Medulla oblongata (tissue), 1 donor: ENCODE data around the gene PFN1.
"Not testable (repeated sequence)": the region's sequence is repeated elsewhere in the genome, so short reads cannot be mapped to it uniquely, and the experiment has no call there.

Source experiments
- DNase-seq: peaks from one replicate; pipeline ENCODE4 v3.0.0-alpha.2; 2015; ENCODE audit errors: extremely low spot score

The PFN1 gene

DNA sequence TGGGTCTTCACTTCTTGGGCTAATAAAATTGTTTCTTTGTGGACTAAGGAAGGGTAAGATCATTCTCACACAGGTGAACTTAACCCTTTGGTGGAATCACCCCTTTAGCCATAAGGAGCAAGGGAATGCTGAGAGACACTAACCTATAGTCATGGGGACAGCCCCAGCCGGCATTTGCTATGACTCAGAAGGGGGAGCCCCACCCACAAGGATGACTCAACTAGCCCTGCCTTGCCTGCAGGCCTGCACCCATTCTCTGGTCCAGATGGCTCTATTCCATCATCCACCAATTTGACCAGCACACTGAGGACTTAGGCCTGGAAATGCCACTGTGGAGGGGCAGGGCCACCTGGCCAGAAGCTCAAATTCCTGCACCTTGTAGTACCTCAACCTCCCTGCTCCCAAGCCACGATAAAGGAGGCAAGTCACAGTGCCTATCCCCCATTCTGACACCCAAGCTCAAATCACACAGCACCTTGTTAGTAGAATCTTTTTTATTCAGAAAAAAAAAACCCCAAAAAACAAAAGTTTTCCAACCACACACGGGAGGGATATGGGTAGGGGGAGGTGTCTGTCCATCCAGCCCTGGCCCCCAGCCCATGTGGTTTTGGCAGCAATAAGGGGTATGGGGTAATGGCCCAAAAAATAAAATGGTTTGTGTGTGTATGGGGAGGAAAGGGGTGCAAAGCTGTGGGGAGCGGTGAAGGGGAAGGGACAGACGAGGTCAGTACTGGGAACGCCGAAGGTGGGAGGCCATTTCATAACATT lies 3.0 kb downstream of the PFN1 start:
- DNase-seq: no peak

GRCh38 chr17:4944554-4945175 lies 3.7 kb downstream of the PFN1 start:
- DNase-seq: no peak

DNA sequence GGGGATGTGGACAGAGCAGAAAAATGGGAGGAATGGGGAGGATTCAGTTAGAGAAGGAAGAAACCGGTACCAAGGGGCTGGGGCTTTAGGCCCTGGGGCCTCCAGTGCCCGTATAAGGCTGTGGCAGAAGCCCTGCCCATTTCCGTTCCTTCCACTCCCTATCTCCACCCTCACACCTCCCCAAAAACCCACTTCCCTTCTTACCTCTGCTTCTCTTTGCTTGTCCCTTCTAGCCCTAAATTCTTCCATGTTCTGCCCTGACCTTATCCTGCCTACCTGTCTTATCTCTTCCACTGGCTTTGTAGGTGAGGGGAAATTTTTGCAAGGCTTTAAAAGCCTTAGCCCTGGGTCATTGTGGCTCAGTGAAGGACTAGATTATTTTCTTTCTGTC lies 4.2 kb downstream of the PFN1 start:
- no peak for DNase-seq

GRCh38 chr17:4942760-4943508 lies 5.4 kb downstream of the PFN1 start:
- DNase-seq: no peak

DNA sequence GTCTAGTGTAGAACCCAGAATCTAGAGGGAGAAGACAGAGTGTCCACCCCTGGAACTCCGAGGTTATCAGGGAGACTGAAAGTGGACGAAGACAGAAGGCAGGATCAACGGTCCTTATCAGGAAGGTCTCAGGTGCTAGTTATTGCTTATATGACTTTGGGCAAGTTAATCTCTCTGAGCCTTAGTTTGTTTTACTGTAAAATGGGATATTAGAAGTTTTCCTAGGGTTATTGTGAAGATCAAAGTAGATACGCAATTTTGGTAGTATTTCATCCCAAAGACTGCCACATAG lies 7.1 kb downstream of the PFN1 start:
- DNase-seq: no peak

DNA sequence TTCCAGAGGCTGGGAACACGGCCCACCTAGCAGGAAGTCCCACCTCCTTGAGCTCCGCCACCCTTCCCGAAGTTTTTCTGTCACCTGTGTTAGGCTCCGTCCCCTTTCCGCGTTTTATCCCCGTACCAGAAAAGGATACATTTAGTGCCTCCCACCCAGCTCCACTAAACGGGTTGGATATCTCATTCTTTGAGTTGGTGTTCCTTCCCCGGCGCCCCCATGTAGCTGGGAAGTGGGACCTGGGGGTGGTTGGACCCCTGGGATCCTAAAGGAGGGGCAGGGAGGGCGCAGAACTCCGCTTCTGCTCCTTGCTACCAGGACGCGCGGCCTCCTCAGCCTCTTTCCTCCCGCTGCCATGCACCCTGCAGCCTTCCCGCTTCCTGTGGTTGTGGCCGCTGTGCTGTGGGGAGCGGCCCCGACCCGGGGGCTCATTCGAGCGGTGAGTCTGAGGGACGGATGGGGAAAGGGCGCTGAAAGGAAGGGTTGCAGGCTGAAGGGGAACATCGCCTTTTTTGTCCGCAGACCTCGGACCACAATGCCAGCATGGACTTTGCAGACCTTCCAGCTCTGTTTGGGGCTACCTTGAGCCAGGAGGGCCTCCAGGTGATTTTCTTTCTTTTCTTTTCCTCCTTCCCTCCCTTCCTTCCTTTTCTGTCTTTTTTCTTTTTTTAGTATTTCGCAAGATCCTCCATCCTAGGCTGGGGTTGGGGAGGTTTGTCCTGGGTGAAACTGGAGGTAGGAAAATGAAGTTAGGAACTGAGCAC lies 7.6 kb downstream of the PFN1 start:
- no peak for DNase-seq

DNA sequence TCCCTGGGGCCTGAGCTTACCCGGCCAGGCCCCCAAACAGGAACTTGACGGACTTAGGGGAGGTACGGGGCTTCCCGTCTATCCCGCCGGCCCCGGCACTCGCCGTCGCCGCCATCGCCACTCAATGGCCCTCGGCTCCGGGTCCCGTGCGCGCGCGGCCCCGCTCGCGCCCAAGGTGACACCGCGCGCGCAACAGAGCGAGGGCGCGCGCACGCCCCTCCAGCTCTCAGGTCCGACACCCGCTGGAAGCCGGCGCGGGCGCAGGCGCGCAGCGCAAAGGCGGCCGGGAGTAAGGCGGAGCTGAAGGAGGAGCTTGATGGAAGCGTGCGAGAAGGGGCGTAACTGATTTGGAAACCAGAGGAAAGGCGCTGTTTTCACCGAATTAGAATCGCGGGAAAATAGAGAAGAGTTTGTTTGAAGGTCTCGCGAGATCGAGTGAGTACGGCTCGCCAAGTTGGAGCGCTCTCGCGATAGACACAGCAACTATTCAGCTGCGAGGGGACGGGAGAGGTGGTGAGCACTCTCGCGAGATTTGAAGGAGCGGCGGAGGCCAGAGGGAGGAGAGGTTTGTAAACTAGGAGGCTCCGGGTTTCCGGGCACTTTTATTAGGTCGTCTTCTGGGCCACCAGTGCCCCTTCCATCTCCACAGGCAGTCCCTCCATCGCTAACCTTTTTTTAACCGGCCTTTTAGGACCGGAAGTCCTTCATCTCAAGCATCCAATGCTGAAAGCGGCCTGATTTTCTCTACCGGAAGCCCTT lies 8.4 kb downstream of the PFN1 start, which contains the start of the genes RNF167 and SLC25A11:
Gene RNF167, plus strand, starts transcription at position 473 of the 759 bp plus-strand sequence. CDS start 642 bp downstream, outside the sequence.
Gene SLC25A11, minus strand, starts transcription at position 251 of the 759 bp plus-strand sequence. Its CDS starts 136 bp downstream, at position 115.
- peak; percentile 99 for DNase-seq

- DNase-seq: no peak
These were observed 8.9 kb downstream of the PFN1 start for GRCh38 chr17:4939546-4939795.

DNA sequence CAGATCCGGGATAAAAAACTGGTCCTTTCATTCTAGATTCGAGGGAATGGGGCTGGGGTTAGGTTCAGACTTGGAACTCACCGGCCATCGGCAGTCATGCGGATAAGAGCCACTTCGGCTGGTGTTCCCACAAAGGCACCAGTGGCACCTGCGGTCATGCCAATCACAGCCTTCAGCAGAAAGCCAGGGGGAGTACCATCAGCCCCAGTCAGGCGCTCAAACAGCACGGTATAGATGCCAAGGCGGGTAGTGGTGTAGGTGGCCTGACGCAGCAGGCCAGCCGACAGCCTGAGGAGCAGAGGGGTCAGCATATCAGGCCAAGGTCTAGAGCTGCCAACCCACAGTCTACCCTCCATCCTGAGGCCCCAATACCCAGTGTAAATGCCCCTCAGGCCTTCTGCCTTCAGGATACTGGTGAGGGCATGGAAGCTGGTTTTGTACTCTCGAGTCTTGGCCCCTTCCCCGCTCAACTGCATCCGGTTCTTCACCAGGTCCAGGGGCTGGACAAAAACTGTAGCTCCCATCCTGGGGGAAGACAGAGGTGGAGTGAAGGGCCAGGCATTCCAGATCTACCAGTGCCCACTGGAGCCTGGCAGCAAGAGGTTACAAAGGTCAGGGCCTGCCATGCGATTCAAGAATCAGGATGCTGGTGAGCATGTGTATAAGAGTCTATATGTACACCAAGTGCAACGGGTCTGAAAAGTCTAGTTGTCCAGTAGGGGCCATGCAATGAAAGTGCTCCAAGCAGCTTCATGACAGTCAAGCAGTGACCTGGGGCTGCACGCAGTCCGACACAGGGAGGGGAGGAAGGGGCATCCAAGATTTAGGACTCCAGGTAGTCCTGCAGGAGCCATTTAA lies 9.4 kb downstream of the PFN1 start:
- no peak for DNase-seq

DNA sequence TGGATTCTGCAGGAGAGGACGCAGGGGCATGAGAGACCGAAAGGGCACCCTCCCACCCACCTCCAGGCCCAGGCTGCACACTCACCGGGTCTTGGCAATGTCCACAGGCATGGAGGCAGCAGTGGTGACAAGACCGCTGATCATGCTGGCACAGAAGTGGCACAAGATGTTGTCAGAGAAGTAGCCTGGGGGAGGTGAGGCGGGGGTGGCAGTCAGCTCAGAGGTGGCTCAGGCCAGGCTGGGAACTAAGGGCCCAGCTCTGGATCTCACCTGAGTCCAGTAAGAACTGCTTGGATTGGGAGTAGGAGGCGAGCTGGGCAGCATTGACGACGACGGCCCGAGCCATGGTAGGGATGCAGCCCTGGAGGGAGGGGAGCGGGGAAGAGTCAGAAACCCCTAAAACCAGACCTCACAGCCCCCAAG lies 10.2 kb downstream of the PFN1 start:
- DNase-seq: no peak

- DNase-seq: no peak
These were observed 10.8 kb downstream of the PFN1 start for GRCh38 chr17:4937553-4937952.

DNA sequence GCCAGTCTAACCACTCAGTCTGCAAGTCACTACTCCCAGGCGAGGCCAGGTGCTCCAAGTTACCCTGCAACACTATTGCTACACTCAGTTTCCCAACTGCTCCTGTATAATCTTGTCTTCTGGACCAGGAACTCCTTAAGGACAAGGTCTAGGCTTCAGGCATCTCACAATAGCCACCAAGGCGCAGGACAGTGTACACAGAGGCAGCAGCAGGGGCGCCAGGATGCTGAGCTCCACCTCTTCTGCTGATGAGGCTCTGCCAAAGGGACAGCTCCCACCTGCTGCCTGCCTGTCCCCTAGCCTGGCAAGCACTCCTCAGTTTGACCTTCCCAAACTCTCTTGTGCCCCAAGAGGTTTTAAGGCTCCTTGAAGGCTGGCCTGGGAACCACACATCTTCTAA lies 11.9 kb downstream of the PFN1 start:
- DNase-seq: no peak

- DNase-seq: no peak
These were observed 12.7 kb downstream of the PFN1 start for GRCh38 chr17:4935650-4936049.

- peak; percentile 30 for DNase-seq
These were observed 14.0 kb downstream of the PFN1 start for GRCh38 chr17:4934173-4934979.

- DNase-seq: no peak
These were observed 14.7 kb downstream of the PFN1 start for GRCh38 chr17:4933646-4934045.

- no peak for DNase-seq
These were observed 15.6 kb downstream of the PFN1 start for GRCh38 chr17:4932756-4933155.

GRCh38 chr17:4931963-4932362 lies 16.4 kb downstream of the PFN1 start, which contains the start of gene GP1BA:
Gene GP1BA (plus strand): TSS chr17:4932277. CDS start chr17:4932605, 328 bp downstream.
- no peak for DNase-seq

GRCh38 chr17:4928881-4929280 lies 19.4 kb downstream of the PFN1 start:
- DNase-seq: no peak

GRCh38 chr17:4926577-4927335 lies 21.6 kb downstream of the PFN1 start:
- DNase-seq: not testable (repeated sequence)
